HG03378 (cell line): Measurements from ENCODE around the gene POFUT2.
A peak's percentile ranks its signal among the peaks of the same experiment; 100 is the strongest.

Experiments
- ATAC-seq: cut with Tn5 transposase; IDR thresholded peaks from one replicate; pipeline ENCODE4 v1.9.1; 2021; ENCODE audit warnings: mild to moderate bottlenecking, moderate library complexity; ENCODE audit not compliant: unreplicated experiment

Gene POFUT2, protein sequence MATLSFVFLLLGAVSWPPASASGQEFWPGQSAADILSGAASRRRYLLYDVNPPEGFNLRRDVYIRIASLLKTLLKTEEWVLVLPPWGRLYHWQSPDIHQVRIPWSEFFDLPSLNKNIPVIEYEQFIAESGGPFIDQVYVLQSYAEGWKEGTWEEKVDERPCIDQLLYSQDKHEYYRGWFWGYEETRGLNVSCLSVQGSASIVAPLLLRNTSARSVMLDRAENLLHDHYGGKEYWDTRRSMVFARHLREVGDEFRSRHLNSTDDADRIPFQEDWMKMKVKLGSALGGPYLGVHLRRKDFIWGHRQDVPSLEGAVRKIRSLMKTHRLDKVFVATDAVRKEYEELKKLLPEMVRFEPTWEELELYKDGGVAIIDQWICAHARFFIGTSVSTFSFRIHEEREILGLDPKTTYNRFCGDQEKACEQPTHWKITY

GRCh38 chr21:45287438-45288391 lies at the start of gene POFUT2:
POFUT2 (minus strand) TSS chr21:45287895; CDS start chr21:45287871, 24 bp downstream.
- ATAC-seq, result peak; percentile 51

DNA sequence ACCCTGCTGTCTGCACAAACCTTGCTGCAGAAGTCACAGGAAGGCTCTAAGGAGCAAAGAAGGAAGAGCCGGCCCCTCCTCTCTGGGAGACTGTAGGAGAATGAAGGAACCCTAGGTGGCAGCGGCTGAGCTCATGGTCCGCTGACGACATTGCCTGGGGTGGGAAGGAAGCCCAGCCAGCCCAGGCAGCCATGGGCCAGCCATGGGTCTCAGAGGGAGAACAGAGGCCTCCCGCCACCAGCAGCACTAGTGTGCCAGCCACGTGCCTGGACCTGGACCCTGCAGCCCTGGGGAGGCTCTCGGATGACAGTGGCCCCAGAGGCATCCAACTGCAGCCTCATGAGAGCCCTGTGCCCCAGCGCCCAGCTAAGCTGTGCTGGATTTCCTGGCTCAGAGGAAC lies 49.2 kb upstream of the POFUT2 start:
- ATAC-seq, result no peak

GRCh38 chr21:45336535-45336810 lies 48.8 kb upstream of the POFUT2 start:
- no peak for ATAC-seq

GRCh38 chr21:45335761-45336534 lies 48.3 kb upstream of the POFUT2 start:
- ATAC-seq, result no peak

GRCh38 chr21:45335151-45335760 lies 47.6 kb upstream of the POFUT2 start:
- no peak for ATAC-seq

DNA sequence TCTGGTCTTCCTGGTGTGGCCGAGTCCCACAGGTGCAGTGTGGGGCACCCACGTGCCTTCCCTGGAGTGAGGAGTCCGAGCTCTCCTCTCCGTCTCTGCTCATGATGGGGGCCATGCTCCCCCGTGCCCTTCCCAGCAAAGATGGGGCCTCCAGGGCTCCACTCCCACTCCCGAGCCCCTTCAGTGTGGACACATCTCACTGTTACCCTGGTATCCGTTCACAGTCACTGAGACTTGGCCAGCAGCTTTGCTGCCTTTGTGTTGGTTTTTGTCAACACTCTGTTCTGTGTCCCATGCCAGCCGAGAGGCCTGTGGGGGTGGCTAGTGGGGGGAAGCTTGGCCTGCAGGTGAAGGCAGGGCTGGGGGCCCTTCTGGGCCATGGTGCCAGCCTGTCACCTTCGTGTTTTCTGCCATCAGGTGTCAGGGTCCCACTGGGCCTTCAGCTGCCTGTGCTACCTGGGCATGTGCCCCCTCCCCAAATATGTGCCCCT lies 46.9 kb upstream of the POFUT2 start:
- no peak for ATAC-seq

- no peak for ATAC-seq
Observed at GRCh38 chr21:45334134-45334533, 46.4 kb upstream of the POFUT2 start.

- ATAC-seq, result no peak
Observed at GRCh38 chr21:45333583-45334121, 46.0 kb upstream of the POFUT2 start.

DNA sequence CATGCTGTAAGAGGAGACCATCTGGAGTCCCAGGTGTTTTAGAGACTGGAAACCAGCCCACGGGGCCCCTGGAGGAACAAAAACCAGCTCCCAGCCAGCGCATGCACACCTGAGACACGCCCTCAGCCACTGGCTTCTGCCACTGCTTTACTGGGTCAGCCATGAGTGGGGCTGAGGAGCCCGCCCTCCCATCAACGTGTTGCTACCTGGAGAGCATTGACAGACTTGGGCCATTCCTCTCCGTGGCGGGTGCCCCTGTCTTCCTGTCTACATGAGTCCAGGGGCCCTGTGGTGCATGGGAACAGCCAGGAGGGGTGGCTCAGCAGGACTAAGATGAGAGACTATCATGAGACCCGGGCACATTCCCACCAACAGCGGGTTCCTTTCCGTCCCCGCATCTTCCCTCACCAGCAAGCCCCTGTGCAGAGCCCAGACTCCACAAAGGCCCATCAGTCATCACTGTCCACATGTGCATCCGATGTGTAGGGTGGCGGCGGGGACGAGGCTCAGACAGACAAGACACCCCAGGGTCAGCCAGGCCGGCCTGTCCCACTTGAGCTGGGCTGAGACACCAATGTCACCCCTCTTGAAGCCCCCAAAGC lies 45.4 kb upstream of the POFUT2 start:
- no peak for ATAC-seq

DNA sequence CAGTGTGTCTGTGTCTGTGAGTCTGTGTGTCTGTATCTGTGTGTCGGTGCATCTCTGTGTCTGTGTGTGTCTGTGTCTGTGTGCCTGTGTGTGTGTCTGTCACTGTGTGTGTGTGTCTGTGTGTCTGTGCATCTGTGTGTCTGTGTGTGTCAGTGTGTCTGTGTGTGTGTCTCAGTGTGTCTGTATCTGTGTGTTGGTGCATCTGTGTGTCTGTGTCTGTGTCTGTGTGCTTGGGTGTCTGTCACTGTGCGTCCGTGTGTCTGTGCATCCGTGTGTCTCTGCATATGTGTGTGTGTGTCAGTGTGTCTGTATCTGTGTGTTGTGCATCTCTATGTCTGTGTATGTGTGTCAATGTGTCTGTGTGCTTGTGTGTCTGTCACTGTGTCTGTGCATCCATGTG lies 44.7 kb upstream of the POFUT2 start:
- no peak for ATAC-seq

GRCh38 chr21:45331531-45332147 lies 43.9 kb upstream of the POFUT2 start:
- ATAC-seq, result no peak

GRCh38 chr21:45330851-45331261 lies 43.2 kb upstream of the POFUT2 start:
- ATAC-seq, result no peak

DNA sequence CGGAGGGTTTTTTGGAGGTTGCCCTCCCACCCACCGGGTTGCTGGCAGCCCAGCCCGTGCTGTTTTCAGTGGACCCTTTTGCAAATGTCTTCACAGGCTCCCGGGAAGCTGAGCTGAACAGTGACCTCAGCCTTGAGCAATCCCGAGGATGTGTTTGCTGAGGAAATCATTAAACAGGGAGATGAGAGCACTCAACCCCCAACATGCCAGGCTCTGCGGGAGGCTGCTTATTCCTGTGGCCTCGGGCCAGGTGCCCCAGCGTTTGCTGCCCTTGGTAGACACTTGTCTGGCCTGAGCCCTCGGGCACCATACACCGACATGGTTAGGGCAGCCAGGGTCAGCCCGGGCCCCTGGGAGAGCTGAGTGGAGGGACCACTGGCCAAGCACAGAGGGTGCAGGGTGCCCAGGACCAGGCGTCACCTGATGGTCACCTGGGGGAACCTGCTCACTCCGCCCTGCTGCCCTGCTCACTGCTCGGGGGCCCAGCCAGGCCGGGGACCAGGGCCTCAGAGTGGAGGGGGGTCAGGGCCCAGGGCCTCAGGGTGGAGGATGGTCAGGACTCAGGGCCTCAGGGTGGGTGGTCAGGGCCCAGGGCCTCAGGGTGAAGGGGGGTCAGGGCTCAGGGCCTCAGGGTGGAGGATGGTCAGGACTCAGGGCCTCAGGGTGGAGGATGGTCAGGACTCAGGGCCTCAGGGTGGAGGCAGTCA lies 42.5 kb upstream of the POFUT2 start:
- no peak for ATAC-seq

DNA sequence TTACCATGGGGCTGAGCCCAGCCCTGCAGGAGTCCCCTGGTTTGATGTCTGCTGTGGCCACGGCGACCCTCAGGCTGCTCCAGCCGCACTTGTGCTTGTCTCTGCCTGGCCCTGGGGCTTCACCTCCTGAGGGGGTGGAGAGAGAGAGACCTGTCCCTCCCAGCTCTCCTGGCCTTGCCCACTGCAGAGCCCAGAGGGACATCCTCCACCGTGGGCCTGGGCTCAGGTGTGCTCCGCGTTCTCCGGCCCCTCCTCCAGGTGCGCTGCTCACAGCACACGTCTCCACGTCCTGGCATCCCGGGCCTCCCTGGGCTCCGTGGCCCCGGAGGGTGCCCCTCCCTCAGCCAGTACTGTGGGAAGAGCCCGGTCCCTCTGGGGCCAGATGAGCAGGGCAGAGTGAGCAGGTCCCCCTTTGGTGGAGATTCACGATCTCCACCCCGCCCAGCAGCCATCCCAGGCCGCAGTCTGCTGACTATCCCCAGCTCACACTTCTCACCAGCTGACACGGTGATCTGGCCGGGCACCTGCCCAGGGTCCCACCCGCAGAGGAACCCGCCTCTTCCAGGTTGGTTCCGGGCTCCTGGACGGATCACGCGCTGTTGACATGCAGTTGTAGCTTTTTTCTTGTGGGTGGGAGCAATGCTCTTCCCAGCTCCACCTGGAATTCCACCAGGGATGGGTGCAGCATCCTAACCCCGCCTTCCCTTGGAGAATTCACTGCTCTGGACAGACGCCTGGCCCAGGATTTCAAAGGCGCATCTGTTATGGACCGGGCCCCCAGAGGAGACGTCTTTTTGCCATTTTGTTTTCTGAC lies 41.8 kb upstream of the POFUT2 start:
- no peak for ATAC-seq

DNA sequence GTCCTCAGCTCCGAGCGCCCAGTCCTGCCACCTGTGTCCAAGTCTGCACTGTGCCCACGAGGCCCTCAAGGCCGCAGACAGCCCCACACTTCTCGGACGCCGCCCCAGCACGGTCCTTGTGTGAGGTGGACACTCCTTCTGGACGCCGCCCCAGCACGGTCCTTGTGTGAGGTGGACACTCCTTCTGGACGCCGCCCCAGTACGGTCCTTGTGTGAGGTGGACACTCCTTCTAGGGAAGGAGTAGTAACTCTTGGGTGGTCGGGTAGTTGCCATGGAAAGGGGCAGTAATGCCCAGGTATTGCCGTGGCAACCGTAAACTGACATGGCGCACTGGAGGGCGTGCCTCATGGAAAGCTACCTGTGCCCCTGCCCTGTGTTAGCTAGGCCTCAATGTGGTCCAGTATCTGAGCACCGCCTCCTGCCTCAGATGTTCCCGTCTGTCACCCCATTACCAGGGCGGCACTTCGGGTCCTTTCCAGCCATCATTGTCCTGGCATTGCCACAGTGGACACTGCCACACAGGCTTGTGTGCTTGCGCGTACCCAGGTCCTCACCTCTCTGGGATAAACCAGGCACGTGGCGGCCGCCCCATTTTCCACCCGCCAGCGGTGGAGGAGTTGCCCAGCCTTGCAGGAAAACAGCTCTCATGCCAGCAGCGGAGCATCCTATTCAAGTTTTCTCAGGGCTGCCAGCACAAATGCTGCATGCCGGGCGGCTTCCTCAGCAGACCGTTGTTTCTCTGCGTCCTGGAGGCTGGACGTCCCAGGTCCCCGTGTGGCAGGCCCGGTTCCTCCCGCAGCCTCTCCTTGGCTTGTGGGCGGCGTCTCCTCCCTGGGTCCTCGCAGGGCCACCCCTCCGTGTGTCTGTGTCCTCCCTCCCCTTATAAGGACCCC lies 40.8 kb upstream of the POFUT2 start:
- ATAC-seq, result no peak

- ATAC-seq, result no peak
Observed at GRCh38 chr21:45327441-45328197, 39.9 kb upstream of the POFUT2 start.
